ENCODE data around the gene HOXD11.

HOXD11 gene

GRCh38 chr2:176156301-176156806 is 49.3 kb downstream of the HOXD11 start:
- DNase-seq (ENCODE audit: low read depth), result no peak
- no peak overlapping the region for H3K4me3 ChIP-seq (ENCODE audit: low read depth, low read length)
- TF ChIP-seq CTCF (IDR thresholded peaks at IDR 0.05; ENCODE audit: low read depth, low read length, missing control alignments), result no peak

- H3K4me3 ChIP-seq (ENCODE audit: low read depth, low read length), result no peak within 1 kb of the TSS
- TF ChIP-seq CTCF (IDR thresholded peaks at IDR 0.05; ENCODE audit: low read depth, low read length, missing control alignments), result no peak
- DNase-seq (ENCODE audit: low read depth), result no peak
Observed at GRCh38 chr2:176156807-176157498, 49.9 kb downstream of the HOXD11 start, which contains the start of gene HOXD3. TSS of gene HOXD3 (plus strand) at chr2:176157307. CDS start at chr2:176169115, 11,808 bp downstream.

- no peak for DNase-seq (ENCODE audit: low read depth)
- H3K4me3 ChIP-seq (ENCODE audit: low read depth, low read length), result no peak overlapping the region
- no peak for TF ChIP-seq CTCF (IDR thresholded peaks at IDR 0.05; ENCODE audit: low read depth, low read length, missing control alignments)
Observed at GRCh38 chr2:176157499-176158185, 50.6 kb downstream of the HOXD11 start.

GRCh38 chr2:176158186-176158591 is 51.1 kb downstream of the HOXD11 start:
- DNase-seq (ENCODE audit: low read depth), result no peak
- no peak for TF ChIP-seq CTCF (IDR thresholded peaks at IDR 0.05; ENCODE audit: low read depth, low read length, missing control alignments)
- no peak overlapping the region for H3K4me3 ChIP-seq (ENCODE audit: low read depth, low read length)

GRCh38 chr2:176158855-176159662 is 52.0 kb downstream of the HOXD11 start:
- H3K4me3 ChIP-seq (ENCODE audit: low read depth, low read length), result no peak overlapping the region
- no peak for DNase-seq (ENCODE audit: low read depth)
- no peak for TF ChIP-seq CTCF (IDR thresholded peaks at IDR 0.05; ENCODE audit: low read depth, low read length, missing control alignments)

Data from GM12864 (cell line).